Nucleus accumbens (tissue), 56 donors: ENCODE results near the gene GCG.

Source experiments
- DNase-seq, 56 donors: peaks; one replicate each; lab custom pipeline; 2025; lab: John Stamatoyannopoulos, UW

GCG gene

DNA sequence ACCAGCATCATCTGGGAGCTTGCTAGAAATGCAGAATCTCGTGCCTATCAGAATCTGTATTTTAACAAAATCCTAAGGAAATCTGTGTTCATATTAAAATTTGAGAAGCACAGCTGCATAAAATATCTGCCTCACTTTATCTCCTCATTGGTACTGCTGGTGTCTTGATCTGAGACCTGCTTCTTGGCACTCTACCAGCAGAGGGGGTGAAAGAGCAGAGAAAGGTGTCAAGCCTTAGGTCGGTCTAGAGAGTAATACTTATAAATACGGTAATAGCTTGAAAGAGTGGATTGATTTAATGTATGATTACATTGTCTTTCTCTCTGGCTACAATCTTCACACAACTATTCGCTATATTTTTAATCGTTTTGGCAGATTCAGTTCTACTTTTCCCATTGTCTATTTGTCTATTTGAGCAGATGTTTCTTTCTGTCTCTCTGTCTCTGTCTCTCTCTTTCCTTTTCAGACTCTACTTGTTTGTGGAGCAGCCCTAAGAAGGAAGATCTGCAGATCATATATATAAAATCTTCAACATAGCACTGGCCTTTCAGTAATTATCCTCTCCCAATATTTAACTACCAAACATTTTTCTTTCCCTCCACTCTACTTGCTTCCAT lies 1.7 kb upstream of the GCG start:
- peak in 23 of 56 donors; percentile 0 to 72 (median 13) for DNase-seq

DNA sequence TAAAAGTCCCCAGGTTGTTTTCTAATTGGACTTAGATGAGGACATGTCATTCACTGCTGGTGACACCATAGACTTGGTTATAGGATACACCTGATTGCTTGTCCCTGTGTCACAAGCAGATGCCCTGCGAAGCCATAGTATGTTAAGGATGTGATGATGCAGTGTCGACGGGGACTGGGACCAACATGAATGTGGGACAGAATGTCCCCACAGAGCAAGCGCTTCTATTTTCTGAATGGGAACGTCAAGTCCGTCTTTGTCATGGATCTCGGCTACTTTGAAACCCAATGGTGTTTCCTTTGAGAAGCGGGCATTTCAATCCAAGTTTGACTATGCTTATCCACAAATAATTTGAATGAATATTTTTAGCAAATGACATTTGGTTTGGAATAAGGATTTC lies 2.1 kb downstream of the GCG start:
- DNase-seq = no peak

DNA sequence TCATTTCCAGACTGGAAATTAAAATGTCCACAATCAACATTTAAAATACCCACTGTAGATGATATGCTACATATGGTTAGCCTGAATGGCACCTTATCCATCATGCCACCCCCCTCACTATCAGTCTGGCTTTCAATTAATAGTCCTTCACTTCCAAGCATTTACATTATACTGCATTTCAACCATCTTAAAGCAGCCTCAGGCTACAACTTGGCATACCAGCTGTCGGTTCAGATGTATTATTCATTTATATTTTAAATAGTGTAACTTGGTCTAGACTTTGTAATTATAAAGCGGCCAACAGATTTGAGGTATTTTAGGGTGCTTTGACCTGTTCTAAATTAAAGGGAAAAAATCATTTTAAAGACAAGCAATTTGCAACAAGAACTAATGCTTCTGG lies 2.6 kb downstream of the GCG start:
- DNase-seq = no peak

GRCh38 chr2:162148956-162149355 lies 3.1 kb downstream of the GCG start:
- no peak for DNase-seq

GRCh38 chr2:162143969-162144368 lies 8.1 kb downstream of the GCG start:
- DNase-seq = no peak

- no peak for DNase-seq
Observed at GRCh38 chr2:162138310-162138709, 13.7 kb downstream of the GCG start.

DNA sequence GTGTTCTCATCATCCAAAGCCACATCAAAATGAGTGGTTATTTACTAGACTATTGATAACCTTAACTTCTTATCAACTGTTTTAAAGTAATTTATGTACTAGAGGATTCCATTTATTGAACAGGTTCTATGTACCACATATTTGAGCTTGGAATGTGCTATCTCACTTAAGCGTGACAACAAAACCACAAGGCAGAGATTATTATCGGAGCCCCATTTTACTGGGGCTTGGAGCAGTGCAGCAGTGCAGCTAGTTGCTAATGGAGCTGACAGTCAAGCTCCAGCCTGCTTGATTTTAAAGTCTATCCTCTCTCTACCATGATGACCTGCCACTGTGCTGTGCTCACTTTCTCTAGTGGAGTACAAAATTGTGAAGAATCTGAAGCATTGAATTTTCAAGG lies 24.6 kb downstream of the GCG start:
- no peak for DNase-seq

DNA sequence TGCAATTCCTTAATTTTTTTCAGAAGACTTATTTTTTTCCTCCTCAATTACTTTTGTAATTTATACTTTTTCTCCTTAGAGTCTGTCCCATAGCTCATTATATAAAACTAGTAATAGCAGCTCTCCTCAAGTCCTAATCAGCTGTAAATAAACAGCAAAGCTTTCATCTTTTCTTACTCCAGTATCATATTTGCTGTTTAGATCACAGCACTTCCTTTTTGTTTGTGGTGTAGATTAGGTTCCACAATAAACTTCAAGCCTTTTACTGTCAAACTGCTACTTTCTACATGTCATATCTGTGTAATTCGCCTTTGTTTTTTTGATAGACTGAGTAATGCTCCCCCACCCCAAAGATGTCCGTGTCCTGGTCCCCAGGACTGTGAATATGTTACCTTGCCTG lies 25.5 kb downstream of the GCG start:
- no peak for DNase-seq

GRCh38 chr2:162126111-162126519 lies 25.9 kb downstream of the GCG start:
- no peak for DNase-seq

DNA sequence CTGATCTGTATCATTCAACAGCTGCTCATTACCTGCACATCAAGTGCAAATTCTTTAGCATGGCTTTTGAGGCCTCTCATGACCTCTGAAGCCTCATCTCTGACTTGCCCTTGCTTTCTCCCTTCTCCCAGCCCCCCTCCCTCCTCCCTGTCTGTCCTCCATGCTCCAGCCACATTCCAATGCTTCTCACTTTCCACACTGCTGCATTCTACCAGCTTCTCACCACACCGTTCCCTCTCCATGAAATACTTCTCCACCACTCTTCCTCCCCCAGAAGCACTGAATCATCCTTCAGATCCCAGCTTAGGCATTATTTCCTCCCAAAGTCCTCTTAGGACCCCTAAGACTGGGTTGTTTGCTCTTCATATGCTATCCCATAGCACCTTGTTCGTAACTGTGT lies 26.9 kb downstream of the GCG start:
- no peak for DNase-seq

DNA sequence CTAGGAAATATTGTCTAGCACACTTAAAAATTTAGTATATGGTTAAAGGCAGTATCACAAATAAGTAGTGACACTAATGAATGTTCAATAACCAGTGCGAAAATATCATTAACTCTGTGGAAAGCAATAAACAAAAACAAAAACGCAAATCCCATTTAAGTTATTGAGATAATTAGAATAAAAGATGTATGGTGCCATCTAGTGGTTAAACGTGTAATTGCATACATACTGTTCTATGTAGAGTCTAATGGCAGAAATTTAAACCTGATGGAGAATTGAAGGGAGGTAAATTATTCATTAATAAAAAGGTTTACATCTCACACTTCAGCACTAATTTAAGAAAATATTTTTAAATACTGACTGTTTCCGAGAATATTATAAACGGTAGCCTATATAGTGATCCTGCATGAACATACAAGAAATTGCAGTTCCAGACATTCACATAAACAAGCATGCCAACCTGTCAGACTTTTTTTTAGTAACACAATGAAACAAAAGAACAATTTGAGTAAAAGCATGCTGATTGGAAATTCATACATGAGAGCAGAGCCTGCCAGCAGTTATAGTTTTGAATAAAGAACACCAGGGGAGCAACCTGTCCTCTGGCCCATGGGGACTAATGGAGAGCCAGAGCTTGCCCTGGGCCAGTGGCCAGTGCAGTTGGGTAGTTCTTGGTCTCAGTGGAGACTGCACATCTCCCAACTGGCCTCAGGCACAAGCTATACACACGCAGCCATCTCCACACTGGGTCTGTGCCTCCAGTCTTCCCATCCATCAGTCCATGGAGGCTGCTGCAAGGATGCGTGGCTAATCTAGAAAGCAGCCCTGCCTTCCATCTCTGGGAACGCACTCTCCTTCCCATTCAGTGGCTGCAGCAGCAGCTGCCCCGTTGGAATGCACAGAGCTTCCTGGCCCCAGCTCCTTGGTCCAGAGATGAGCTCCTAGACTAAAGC lies 28.0 kb downstream of the GCG start:
- DNase-seq = no peak

- DNase-seq = peak in 8 of 56 donors; percentile 1 to 10 (median 4)
Observed at GRCh38 chr2:162118166-162119031, 33.6 kb downstream of the GCG start.

DNA sequence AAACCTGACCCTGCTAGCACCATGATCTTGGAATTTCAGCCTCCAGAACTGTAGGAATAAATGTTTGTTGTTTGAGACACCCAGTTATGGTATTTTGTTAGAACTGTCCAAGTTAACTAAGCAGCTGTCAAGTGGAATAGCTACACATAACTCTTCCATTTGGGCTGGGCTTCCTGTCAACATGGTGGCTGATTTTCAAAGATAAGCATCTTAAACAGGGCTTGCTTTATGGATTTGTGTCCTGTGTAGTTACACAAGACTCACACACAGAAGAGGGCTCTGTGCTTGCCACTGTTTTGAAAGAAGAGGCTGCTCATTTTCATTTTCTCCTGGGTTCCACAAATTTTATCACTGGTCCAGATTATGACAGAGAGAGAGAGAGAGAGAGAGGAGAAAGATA lies 35.7 kb downstream of the GCG start:
- DNase-seq = no peak

DNA sequence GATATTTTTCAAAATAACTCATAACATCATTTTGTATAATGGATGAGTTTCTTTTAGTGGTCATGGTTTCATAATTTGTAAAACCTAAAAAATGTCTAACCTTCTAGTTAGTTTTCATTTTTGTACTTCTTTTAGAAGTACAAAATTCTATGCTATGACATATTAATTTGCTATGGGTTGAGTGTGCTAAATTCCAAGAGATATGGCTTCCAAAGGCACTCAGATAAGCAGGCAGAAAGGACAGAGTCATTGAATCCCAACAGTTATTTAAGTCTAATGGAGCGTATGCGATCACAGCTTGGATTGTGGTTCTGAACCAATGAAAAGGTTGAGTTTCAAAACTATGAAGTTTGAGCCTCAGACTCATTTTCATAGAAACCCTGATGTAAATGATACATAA lies 37.0 kb downstream of the GCG start:
- no peak for DNase-seq

DNA sequence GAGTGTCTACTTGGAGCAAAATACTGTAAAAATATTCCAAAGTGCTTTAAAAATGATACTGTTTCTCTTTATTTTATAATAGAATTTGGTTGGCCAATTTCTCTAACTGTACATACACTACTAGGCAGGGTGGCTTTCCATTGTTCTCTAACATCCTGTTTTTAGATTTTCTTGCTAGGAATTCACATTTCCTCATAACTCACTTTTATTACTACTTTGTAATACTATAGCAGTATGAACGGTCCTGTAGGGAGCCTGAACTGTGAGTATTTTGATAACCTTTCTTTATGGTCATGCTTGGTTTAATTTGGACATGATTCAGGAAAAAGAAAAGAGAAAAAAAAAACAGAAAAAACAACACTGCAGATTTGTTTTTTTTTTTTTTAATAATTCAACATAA lies 37.8 kb downstream of the GCG start:
- no peak for DNase-seq

GRCh38 chr2:162113776-162114168 lies 38.3 kb downstream of the GCG start:
- no peak for DNase-seq

DNA sequence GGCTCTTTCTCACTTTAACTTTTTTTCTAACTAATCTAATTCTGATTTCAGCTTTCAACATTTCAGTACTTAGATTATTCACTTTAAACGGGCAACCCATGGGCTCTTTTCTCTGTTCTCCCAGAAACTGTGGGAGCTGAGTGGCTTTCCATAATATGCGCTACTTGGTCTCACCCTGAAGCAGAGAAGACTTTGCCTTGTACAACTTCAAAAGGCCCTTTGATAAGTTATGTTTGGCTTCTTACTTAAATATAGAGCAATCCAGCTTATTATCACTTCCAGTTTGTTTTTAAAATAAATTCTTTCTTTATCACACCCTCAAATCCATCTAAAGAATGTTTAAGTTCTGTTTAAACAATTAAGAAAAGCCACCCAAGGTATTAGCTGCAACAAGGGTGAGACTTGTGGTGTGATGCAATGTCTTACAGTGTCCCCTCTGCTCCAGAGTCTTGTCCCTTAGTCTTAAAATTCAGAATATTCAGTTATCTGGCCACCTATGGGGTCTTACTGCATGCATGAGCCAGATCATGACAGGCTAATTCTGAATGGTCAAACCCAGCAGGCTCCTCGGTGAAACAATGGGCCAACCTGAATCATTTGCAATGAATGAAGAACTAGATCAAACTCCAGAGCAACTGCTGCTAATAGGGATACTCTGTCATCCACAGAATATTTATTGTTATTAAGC lies 38.8 kb downstream of the GCG start:
- DNase-seq = no peak

DNA sequence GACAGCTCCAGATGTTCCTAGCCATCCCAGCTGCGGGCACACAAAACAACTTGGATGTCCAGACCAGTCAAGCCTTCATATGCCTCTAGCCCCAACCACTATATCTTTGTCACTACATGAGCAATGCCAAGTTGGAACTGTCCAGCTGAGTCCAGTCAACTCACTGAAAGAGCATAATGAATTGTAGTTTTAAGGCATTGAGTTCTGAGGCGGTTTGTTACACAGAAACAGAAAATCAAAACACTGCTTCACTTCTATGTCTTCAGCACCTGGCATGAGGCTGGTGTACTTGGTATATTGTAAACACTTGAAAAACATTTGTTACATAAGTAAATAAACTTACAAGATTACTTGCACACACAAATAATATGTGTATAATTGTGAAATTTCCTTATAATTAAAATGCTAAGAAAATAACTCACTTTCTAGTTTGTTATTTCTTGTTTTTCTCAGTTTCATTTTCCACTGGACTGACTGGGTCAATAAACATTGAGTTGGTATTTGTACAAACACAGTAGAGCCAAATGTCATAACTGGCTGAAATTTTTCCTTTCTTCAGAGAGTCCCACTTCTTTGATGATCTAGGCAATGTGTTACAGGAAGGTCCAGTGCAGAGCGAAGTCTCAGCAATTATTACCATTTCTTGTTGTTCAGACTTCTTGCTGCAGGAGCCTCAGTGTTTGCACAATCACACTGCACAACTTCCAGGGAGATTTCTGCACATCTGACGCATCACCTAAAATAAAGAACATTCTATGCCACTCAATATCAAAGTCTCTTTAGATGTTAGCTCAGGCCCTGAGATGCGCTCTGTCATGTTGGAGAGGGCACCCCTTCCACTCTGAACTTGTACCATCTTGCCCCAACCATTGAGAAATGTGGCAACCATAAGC lies 39.8 kb downstream of the GCG start:
- no peak for DNase-seq

DNA sequence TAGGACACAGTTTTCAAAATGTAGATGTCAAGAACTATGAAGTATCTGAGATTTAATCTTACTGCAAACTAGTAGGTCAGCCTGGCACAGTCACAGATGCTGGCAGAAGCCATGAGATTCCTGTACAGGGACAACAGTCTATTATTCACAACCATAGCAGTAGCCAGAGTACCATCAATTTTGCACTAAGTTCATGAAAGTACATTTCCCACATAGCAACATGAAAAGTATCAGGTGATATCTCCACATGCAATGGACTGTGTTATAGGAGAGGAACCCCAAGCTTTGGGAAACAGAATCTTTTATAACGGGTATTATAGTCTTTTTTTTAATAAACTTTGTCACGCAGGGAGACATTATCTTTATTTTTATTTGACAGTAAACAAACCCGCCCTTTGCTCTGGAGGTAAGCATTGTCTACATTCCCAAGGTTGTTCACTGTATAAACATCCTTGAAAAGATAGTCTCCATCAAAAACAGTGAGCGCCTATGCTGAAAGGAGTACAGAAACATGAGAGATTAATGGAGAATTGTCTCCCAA lies 44.6 kb downstream of the GCG start:
- DNase-seq = no peak
